ENCODE results near the gene GMDS. TPM values are rescaled to one million over a fixed set of nuclear protein-coding genes. Genes with fewer than 3 reads are reported as not detected.

The GMDS gene
- total RNA-seq, 1 experiment from 2014 or later: 35.0 TPM

- Mint-ChIP-seq H3K36me3 (peaks cover 11% of the 10 kb centered on the region), H3K27ac (no peak overlapping the region), H3K4me3 (no peak overlapping the region), H3K27me3 (ENCODE audit: low read depth) (no peaks in the 10 kb centered on the region), H3K9me3 (peaks cover 11% of the 10 kb centered on the region), H3K4me1 (peaks cover 14% of the 10 kb centered on the region)
- ChIA-PET CTCF (no interaction called here), POLR2A (no interaction called here)
- no peak for DNase-seq (ENCODE audit: low spot score)
- no peak for ATAC-seq
- no peak for TF ChIP-seq ZNF416 (CRISPR knock-in tag; IDR thresholded peaks at IDR 0.05)
- no peak for TF ChIP-seq HMGA2 (CRISPR knock-in tag; IDR thresholded peaks at IDR 0.05)
- no peak for TF ChIP-seq IRF1 (CRISPR knock-in tag; IDR thresholded peaks at IDR 0.05)
- TF ChIP-seq NR1H2 (CRISPR knock-in tag; IDR thresholded peaks at IDR 0.05): no peak
- TF ChIP-seq ATF2 (CRISPR knock-in tag; IDR thresholded peaks at IDR 0.05; ENCODE audit: borderline replicate concordance, low read depth): no peak
- TF ChIP-seq SMAD4 (CRISPR knock-in tag; IDR thresholded peaks at IDR 0.05): no peak
- no peak for TF ChIP-seq SP1 (CRISPR knock-in tag; conservative IDR thresholded peaks at IDR 0.05)
- TF ChIP-seq NFYB (CRISPR knock-in tag; conservative IDR thresholded peaks at IDR 0.05; ENCODE audit: low read depth): no peak
- no peak for TF ChIP-seq CBFB (CRISPR knock-in tag; IDR thresholded peaks at IDR 0.05; ENCODE audit: low read depth)
- no peak for TF ChIP-seq ZMAT4 (CRISPR knock-in tag; IDR thresholded peaks at IDR 0.05)
- no peak for TF ChIP-seq PRDM15 (CRISPR knock-in tag; IDR thresholded peaks at IDR 0.05)
- no peak for TF ChIP-seq ERG (CRISPR knock-in tag; IDR thresholded peaks at IDR 0.05)
- no peak for TF ChIP-seq RORB (CRISPR knock-in tag; IDR thresholded peaks at IDR 0.05)
- no peak for TF ChIP-seq ATF1 (CRISPR knock-in tag; IDR thresholded peaks at IDR 0.05)
- TF ChIP-seq ETV6 (CRISPR knock-in tag; IDR thresholded peaks at IDR 0.05): no peak
These were observed 497.9 kb downstream of the GMDS start for GRCh38 chr6:1747531-1747930.

- peaks cover 5% of the 10 kb centered on the region for H3K36me3 Mint-ChIP-seq
- peaks cover 14% of the 10 kb centered on the region for H3K4me1 Mint-ChIP-seq
- no peaks in the 10 kb centered on the region for H3K27me3 Mint-ChIP-seq (ENCODE audit: low read depth)
- no peak overlapping the region for H3K4me3 Mint-ChIP-seq
- DNase-seq (ENCODE audit: low spot score) (no peak), ATAC-seq (no peak)
- ChIA-PET POLR2A (no interaction called here), CTCF (no interaction called here)
- H3K27ac Mint-ChIP-seq: no peak overlapping the region; the same call in 1 of the 2 replicates
- peaks cover 6% of the 10 kb centered on the region for H3K9me3 Mint-ChIP-seq
- TF ChIP-seq PRDM15 (CRISPR knock-in tag; IDR thresholded peaks at IDR 0.05) (no peak), ZNF423 (CRISPR knock-in tag; IDR thresholded peaks at IDR 0.05) (no peak), AFF4 (CRISPR knock-in tag; IDR thresholded peaks at IDR 0.05; ENCODE audit: borderline replicate concordance) (no peak), ZNF512 (CRISPR knock-in tag; IDR thresholded peaks at IDR 0.05; ENCODE audit: borderline replicate concordance) (no peak), KAT7 (CRISPR knock-in tag; IDR thresholded peaks at IDR 0.05; ENCODE audit: borderline replicate concordance) (no peak)
These were observed 498.4 kb downstream of the GMDS start for GRCh38 chr6:1747003-1747402.

All from WTC11 (cell line).